HUES48 (cell line): ENCODE results near the gene CD320.
"Not testable (repeated sequence)": the region's sequence is repeated elsewhere in the genome, so short reads cannot be mapped to it uniquely, and the experiment has no call there.

Source experiments
- H3K27ac ChIP-seq: one replicate; pipeline ENCODE4 v1.7.0; 2013; ENCODE audit warnings: low read depth, low read length, inconsistent platforms
- H3K27me3 ChIP-seq: 2 replicates; pipeline ENCODE4 v1.6.1; 2013; ENCODE audit warnings: mild to moderate bottlenecking, low read length; ENCODE audit not compliant: control insufficient read depth, insufficient read depth
- H3K36me3 ChIP-seq: 2 replicates; pipeline ENCODE4 v1.6.1; 2013; ENCODE audit warnings: low read length; ENCODE audit not compliant: control insufficient read depth, insufficient read depth
- H3K4me1 ChIP-seq: 2 replicates; pipeline ENCODE4 v1.6.1; 2013; ENCODE audit warnings: mild to moderate bottlenecking, low read length; ENCODE audit not compliant: control insufficient read depth, insufficient read depth
- H3K4me3 ChIP-seq: 2 replicates; pipeline ENCODE4 v1.5.1; 2013; ENCODE audit warnings: mild to moderate bottlenecking, low read depth, low read length
- H3K9ac ChIP-seq: 2 replicates; pipeline ENCODE4 v1.6.1; 2013; ENCODE audit warnings: mild to moderate bottlenecking, low read depth, low read length, moderate library complexity
- H3K9me3 ChIP-seq: 2 replicates; pipeline ENCODE4 v1.6.1; 2013; ENCODE audit warnings: low read length; ENCODE audit not compliant: control insufficient read depth, insufficient read depth

The CD320 gene

GRCh38 chr19:8305798-8306197 is 2.4 kb downstream of the CD320 start:
- Histone ChIP-seq H3K9ac (no peak overlapping the region), H3K27ac (no peak overlapping the region), H3K4me3 (no peak overlapping the region), H3K36me3 (peaks cover 32% of the 10 kb centered on the region), H3K4me1 (peaks cover 13% of the 10 kb centered on the region), H3K9me3 (no peaks in the 10 kb centered on the region), H3K27me3 (no peaks in the 10 kb centered on the region)

DNA sequence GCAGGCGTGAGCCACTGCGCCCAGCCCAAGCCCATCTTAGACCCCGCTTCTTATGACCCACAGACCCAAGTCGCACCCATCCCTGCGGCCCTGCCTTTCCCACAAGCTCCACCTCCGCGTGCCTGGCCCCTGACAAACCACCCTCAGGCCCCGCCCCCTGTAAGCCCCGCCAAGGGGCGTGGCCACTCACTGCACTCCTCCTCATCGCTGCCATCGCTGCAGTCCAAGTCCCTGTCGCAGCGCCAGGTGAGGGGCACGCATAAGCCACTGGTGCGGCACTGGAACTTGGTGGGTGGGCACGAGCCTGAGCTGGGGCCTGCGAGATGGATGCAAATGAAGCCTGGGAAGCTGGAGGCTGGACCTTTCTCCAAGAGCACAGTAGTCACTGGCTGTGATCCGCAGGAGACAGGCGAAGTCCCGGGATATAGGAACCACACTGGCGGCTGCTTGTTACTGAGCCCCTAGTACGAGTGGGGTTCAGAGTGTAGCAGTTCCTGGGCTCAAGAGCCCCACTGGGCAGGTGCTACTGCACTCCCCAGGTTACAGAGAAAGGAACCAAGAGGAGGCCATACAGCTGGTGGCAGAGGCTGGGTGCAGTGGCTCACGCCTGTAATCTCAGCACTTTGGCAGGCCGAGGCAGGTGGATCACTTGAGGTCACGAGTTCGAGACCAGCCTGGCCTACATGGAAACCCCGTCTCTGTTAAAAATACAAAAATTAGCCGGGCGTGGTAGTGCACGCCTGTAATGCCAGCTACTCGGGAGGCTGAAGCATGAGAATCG is 3.1 kb downstream of the CD320 start:
- no peak overlapping the region for H3K9ac ChIP-seq
- H3K27me3 ChIP-seq: no peaks in the 10 kb centered on the region
- no peak overlapping the region for H3K4me3 ChIP-seq
- peaks cover 13% of the 10 kb centered on the region for H3K4me1 ChIP-seq
- no peak overlapping the region for H3K27ac ChIP-seq
- H3K36me3 ChIP-seq: peaks cover 26% of the 10 kb centered on the region
- H3K9me3 ChIP-seq: no peaks in the 10 kb centered on the region

- H3K27ac ChIP-seq: no peak overlapping the region
- no peak overlapping the region for H3K9ac ChIP-seq
- H3K4me3 ChIP-seq: no peak overlapping the region
- H3K36me3 ChIP-seq: peaks cover 19% of the 10 kb centered on the region
- peaks cover 8% of the 10 kb centered on the region; the same call in 1 of the 2 replicates for H3K4me1 ChIP-seq
- H3K27me3 ChIP-seq: no peaks in the 10 kb centered on the region
- H3K9me3 ChIP-seq: no peaks in the 10 kb centered on the region
These were observed 5.4 kb downstream of the CD320 start for GRCh38 chr19:8302734-8303133.

- no peak overlapping the region for H3K9ac ChIP-seq
- no peaks in the 10 kb centered on the region for H3K27me3 ChIP-seq
- H3K36me3 ChIP-seq: peaks cover 19% of the 10 kb centered on the region
- no peaks in the 10 kb centered on the region for H3K9me3 ChIP-seq
- no peak overlapping the region for H3K4me3 ChIP-seq
- H3K4me1 ChIP-seq: peaks cover 4% of the 10 kb centered on the region; the same call in 1 of the 2 replicates
- H3K27ac ChIP-seq: no peak overlapping the region
These were observed 5.8 kb downstream of the CD320 start for GRCh38 chr19:8302357-8302691.

- H3K4me1 ChIP-seq, H3K9ac ChIP-seq, H3K27ac ChIP-seq, H3K4me3 ChIP-seq, H3K9me3 ChIP-seq, H3K27me3 ChIP-seq, H3K36me3 ChIP-seq: not testable (repeated sequence)
These were observed 16.8 kb downstream of the CD320 start for GRCh38 chr19:8291337-8291736.

DNA sequence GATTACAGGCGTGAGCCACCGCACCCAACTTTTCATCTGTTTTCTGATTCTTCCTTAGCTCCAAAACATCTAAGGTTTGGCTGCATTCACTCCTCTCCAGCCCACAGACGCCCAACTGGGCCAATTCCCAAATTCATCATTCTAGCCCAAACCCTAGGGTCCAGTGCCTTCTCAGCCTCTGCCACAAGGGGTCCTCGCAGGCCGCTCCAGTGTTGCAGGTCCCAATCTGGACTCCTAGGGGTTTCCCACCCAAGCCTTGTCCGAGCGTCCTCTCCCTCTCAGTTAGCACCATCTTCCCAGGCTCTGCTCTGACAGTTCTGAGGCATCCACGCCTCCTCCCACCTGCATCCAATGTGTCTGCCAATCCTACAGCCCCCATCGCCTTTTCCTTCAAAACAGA is 31.6 kb downstream of the CD320 start:
- H3K36me3 ChIP-seq, H3K4me3 ChIP-seq, H3K9me3 ChIP-seq, H3K27me3 ChIP-seq, H3K4me1 ChIP-seq, H3K27ac ChIP-seq, H3K9ac ChIP-seq: not testable (repeated sequence)

DNA sequence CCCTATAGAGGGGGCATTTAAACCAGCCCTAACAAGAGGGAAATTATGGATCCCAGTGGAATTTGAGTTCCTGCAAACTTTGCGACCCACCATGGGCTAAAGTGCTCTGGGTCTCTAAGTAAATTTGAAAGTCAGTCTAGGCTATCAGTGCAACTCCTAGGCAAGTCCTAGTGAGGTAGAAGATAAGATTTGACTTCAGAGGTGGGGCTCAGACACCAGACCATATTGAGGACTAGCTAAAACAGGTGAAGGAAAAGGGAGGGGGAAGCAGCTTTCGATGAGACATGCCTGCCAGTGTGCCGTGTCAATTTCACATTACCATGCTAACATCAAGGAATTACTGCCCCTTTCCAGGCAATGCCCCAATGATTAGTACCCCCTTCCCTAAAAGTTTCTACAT is 38.4 kb downstream of the CD320 start:
- Histone ChIP-seq H3K4me3 (no peak overlapping the region), H3K27ac (no peak overlapping the region), H3K9me3 (no peaks in the 10 kb centered on the region), H3K4me1 (no peaks in the 10 kb centered on the region), H3K9ac (no peak overlapping the region), H3K36me3 (no peaks in the 10 kb centered on the region), H3K27me3 (no peaks in the 10 kb centered on the region)

DNA sequence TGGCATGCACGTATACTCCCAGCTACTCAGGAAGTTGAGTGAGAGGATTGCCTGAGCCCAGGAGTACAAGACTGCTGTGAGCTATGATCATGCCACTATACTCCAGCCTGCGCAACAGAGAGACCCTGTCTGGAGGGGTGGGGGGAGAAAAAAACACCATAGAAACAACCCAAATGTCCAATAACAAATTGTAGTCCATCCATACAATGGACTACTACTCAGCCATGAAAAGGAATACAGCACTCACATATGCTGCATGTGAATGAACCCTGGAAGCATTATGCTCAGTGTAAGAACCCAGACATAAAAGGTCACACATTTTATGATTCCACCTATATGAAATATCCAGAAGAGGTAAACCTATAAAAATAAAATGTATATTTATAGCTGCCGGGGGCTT is 42.3 kb downstream of the CD320 start:
- Histone ChIP-seq H3K4me3 (no peak overlapping the region), H3K9me3 (no peaks in the 10 kb centered on the region), H3K27ac (no peak overlapping the region), H3K27me3 (no peaks in the 10 kb centered on the region), H3K36me3 (peaks cover 16% of the 10 kb centered on the region), H3K9ac (no peak overlapping the region), H3K4me1 (no peaks in the 10 kb centered on the region)

GRCh38 chr19:8264248-8264647 is 43.9 kb downstream of the CD320 start:
- H3K27ac ChIP-seq, H3K4me1 ChIP-seq, H3K9ac ChIP-seq, H3K27me3 ChIP-seq, H3K4me3 ChIP-seq, H3K9me3 ChIP-seq: not testable (repeated sequence)
- peaks cover 21% of the 10 kb centered on the region for H3K36me3 ChIP-seq

DNA sequence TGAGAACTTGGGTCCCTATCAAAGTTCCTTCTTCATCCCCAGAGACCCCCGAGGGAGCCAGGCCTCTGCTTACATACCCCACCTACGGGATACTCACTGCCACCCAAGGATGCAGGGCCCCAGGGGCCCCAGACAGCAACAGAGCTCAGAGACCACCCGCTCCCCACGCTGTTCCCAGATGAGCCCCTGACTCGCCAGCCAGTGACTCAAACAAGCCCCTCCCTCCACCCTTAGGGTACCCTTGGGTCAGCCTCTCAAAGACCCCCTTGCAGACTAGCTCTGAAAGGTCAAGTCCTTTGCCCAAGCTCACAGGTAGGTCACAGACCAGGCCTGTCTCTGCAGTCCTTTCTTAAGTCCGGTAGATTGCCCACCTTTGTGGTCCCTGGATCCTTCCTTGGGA is 45.7 kb downstream of the CD320 start:
- Histone ChIP-seq H3K4me3 (no peak overlapping the region), H3K27ac (no peak overlapping the region), H3K9ac (no peak overlapping the region), H3K36me3 (peaks cover 36% of the 10 kb centered on the region), H3K9me3 (no peaks in the 10 kb centered on the region), H3K4me1 (no peaks in the 10 kb centered on the region), H3K27me3 (no peaks in the 10 kb centered on the region)

GRCh38 chr19:8261881-8262280 is 46.3 kb downstream of the CD320 start:
- Histone ChIP-seq H3K27ac (no peak overlapping the region), H3K9ac (no peak overlapping the region), H3K36me3 (peaks cover 41% of the 10 kb centered on the region), H3K4me1 (no peaks in the 10 kb centered on the region), H3K4me3 (no peak overlapping the region), H3K27me3 (no peaks in the 10 kb centered on the region), H3K9me3 (no peaks in the 10 kb centered on the region)
